B cell (primary cell): Measurements from ENCODE around the gene NASP.

Source experiments
- EZH2 ChIP-seq: IDR thresholded peaks from 2 replicates; pipeline ENCODE4 v1.6.1; 2012; ENCODE audit warnings: borderline replicate concordance, low read depth, mild to moderate bottlenecking, moderate library complexity, low read length; ENCODE audit not compliant: insufficient read depth, poor library complexity, severe bottlenecking
- TF ChIP-seq, protein P1 (sequence below): fragments of 200-600 bp; IDR thresholded peaks from one replicate; pipeline ENCODE4 v1.8.0; 2022; ENCODE audit warnings: antibody characterized with exemption, mild to moderate bottlenecking

DNA sequence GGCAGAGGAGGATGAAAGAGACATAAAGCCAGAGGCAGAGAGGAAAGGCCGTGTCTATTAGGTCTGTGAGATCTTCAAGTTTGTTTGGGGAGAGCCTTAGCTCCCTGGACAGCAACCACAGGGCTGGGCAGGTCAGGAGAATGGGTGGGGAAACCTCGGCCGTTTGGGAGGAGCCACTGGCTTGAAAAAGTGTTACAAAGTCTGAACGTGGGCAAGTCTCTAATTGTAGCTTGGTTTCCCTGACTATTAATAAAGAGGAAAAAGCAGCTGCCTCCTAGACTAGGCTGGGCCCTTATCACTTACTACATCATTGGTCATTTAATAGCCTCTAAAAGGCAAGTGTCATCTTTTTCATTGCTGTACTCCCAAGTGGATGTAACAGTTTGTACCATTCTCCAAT lies 40.1 kb downstream of the NASP start, which contains the start of gene CCDC17:
- TF ChIP-seq, protein P1, sequence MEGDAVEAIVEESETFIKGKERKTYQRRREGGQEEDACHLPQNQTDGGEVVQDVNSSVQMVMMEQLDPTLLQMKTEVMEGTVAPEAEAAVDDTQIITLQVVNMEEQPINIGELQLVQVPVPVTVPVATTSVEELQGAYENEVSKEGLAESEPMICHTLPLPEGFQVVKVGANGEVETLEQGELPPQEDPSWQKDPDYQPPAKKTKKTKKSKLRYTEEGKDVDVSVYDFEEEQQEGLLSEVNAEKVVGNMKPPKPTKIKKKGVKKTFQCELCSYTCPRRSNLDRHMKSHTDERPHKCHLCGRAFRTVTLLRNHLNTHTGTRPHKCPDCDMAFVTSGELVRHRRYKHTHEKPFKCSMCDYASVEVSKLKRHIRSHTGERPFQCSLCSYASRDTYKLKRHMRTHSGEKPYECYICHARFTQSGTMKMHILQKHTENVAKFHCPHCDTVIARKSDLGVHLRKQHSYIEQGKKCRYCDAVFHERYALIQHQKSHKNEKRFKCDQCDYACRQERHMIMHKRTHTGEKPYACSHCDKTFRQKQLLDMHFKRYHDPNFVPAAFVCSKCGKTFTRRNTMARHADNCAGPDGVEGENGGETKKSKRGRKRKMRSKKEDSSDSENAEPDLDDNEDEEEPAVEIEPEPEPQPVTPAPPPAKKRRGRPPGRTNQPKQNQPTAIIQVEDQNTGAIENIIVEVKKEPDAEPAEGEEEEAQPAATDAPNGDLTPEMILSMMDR = no peak
- TF ChIP-seq EZH2 = no peak
